Spinal cord (tissue), 10 donors: ENCODE results near the gene SLCO3A1. TPM values are rescaled to one million over a fixed set of nuclear protein-coding genes. Genes with fewer than 3 reads are reported as not detected.

Experiments
- DNase-seq, 6 donors: peaks; one replicate each; pipeline versions ENCODE4 v3.0.0 to v3.0.0-alpha.2; 2013 to 2015; ENCODE audit warnings: low spot score in 6 of 6, low read depth in 4 of 6
- H3K27ac ChIP-seq: one replicate; pipeline ENCODE4 v1.5.1; 2013; ENCODE audit warnings: low read depth, low read length, control low read depth
- H3K27me3 ChIP-seq: one replicate; pipeline ENCODE4 v1.6.1; 2013; ENCODE audit warnings: low read length; ENCODE audit not compliant: control insufficient read depth, insufficient read depth
- H3K36me3 ChIP-seq: one replicate; pipeline ENCODE4 v1.6.1; 2013; ENCODE audit warnings: low read length; ENCODE audit not compliant: control insufficient read depth, insufficient read depth
- H3K4me1 ChIP-seq: one replicate; pipeline ENCODE4 v1.6.1; 2013; ENCODE audit warnings: low read length; ENCODE audit not compliant: control insufficient read depth, insufficient read depth
- H3K4me3 ChIP-seq: one replicate; pipeline ENCODE4 v1.5.1; 2013; ENCODE audit warnings: low read depth, low read length, control low read depth
- H3K9me3 ChIP-seq: one replicate; pipeline ENCODE4 v1.6.1; 2013; ENCODE audit warnings: low read length; ENCODE audit not compliant: control insufficient read depth, insufficient read depth
- WGBS: methylation state at CpG from one replicate; pipeline ENCODE4 v1.1.5; 2013; ENCODE audit warnings: missing lambda C conversion rate; ENCODE audit not compliant: insufficient coverage; 5-methylcytosine and 5-hydroxymethylcytosine counted together
- polyA plus RNA-seq, 2 donors: library from polyadenylated mRNA; unstranded; fragments of 120-200 nt; gene quantifications; one replicate each; pipeline ENCODE4 v1.2.1, GENCODE V29; 2013; ENCODE audit not compliant: insufficient read length in 2 of 2
- total RNA-seq, 2 donors: library from RNA; depleted of rRNA in 1 of 2; stranded (reverse); fragments of 120-200 nt in 1 of 2; fragments of >200 nt in 1 of 2; gene quantifications; one replicate each; pipeline versions ENCODE4 v1.2.3 to v1.2.4, GENCODE V29; 2013 to 2014
- donor health status: healthy.

The SLCO3A1 gene
- total and polyA plus RNA-seq, 4 donors: 4.6 to 22.2 (median 13.0) TPM

- Histone ChIP-seq H3K27ac (no peak overlapping the region), H3K4me1 (peaks cover 11% of the 10 kb centered on the region)
Observed at GRCh38 chr15:91885714-91886270, 32.3 kb downstream of the SLCO3A1 start.

GRCh38 chr15:91886878-91887277 is 33.4 kb downstream of the SLCO3A1 start:
- Histone ChIP-seq H3K9me3 (no peaks in the 10 kb centered on the region), H3K4me3 (no peak overlapping the region), H3K4me1 (peaks cover 11% of the 10 kb centered on the region), H3K36me3 (no peaks in the 10 kb centered on the region), H3K27me3 (no peaks in the 10 kb centered on the region), H3K27ac (no peak overlapping the region)
- 43% methylated on average over 3 of the region's 3 CpGs for WGBS
- DNase-seq: no peak

More at GRCh38 chr15:91885714-91886270, 32.3 kb downstream of the SLCO3A1 start:
- no peaks in the 10 kb centered on the region for H3K9me3 ChIP-seq
- H3K36me3 ChIP-seq: no peaks in the 10 kb centered on the region
- H3K27me3 ChIP-seq: no peaks in the 10 kb centered on the region
- H3K4me3 ChIP-seq: no peak overlapping the region
- no peak for DNase-seq
- WGBS: 93% methylated on average over 3 of the region's 7 CpGs

GRCh38 chr15:91887321-91887720 is 33.8 kb downstream of the SLCO3A1 start:
- H3K4me1 ChIP-seq: peaks cover 11% of the 10 kb centered on the region
- peak in 1 of 6 donors; percentile 38 for DNase-seq
- 64% methylated on average over 5 of the region's 6 CpGs for WGBS
- no peaks in the 10 kb centered on the region for H3K27me3 ChIP-seq
- no peak overlapping the region for H3K4me3 ChIP-seq
- no peaks in the 10 kb centered on the region for H3K36me3 ChIP-seq
- no peaks in the 10 kb centered on the region for H3K9me3 ChIP-seq
- no peak overlapping the region for H3K27ac ChIP-seq

DNA sequence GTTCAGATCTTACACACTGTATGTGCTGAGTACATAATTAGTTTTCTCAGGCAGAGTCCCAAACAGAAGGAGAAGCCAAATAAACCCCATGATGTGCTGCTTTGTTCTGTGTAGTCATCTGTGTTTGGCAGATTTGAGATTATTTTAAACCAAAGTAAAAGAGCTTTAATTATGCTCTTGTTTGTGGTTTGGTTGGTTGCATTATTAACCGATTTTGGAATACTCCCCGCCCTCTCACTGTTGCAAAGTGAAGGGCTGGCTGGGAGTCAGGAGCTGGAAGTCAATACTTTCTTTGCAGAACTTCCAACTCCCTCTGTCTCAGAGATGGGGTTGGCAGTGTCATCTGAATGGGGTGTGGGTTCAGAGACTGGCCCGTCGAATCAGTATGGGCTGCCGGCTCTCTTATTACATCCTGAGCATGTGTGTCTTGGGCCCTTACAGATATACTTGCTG is 34.4 kb downstream of the SLCO3A1 start:
- no peak overlapping the region for H3K27ac ChIP-seq
- H3K4me3 ChIP-seq: no peak overlapping the region
- no peaks in the 10 kb centered on the region for H3K36me3 ChIP-seq
- DNase-seq: peak in 1 of 6 donors; percentile 63
- WGBS: 39% methylated on average over 5 of the region's 5 CpGs
- H3K27me3 ChIP-seq: no peaks in the 10 kb centered on the region
- peaks cover 11% of the 10 kb centered on the region for H3K4me1 ChIP-seq
- no peaks in the 10 kb centered on the region for H3K9me3 ChIP-seq

GRCh38 chr15:91889111-91889815 is 35.8 kb downstream of the SLCO3A1 start:
- Histone ChIP-seq H3K4me1 (peaks cover 8% of the 10 kb centered on the region), H3K36me3 (no peaks in the 10 kb centered on the region), H3K4me3 (no peak overlapping the region), H3K9me3 (no peaks in the 10 kb centered on the region), H3K27me3 (no peaks in the 10 kb centered on the region), H3K27ac (no peak overlapping the region)
- DNase-seq: no peak
- WGBS: 80% methylated on average over 1 of the region's 2 CpGs

DNA sequence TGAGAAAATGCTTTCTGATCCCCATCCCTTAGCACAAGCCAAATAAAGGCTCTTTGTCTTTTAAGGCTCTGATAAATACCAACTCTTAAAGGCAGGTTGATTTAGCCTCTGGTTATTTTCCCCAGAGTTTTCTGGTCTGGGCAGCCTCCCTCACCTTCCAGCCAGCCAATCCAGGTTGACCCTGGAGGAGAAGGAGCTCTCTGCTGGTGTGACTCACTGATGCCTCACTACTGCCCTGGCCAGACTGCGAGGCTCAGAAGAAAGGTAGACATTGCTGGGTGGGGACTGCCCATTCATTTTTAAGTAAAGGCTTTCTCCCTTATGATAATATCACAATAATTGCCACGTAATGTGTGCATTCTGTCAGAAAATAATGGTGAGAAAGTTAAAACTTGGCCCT is 37.1 kb downstream of the SLCO3A1 start:
- H3K36me3 ChIP-seq: no peaks in the 10 kb centered on the region
- WGBS: no CpG with 5 or more reads among the region's 2 CpGs
- H3K4me3 ChIP-seq: no peak overlapping the region
- H3K27me3 ChIP-seq: no peaks in the 10 kb centered on the region
- no peaks in the 10 kb centered on the region for H3K9me3 ChIP-seq
- H3K4me1 ChIP-seq: peaks cover 8% of the 10 kb centered on the region
- DNase-seq: no peak
- no peak overlapping the region for H3K27ac ChIP-seq

DNA sequence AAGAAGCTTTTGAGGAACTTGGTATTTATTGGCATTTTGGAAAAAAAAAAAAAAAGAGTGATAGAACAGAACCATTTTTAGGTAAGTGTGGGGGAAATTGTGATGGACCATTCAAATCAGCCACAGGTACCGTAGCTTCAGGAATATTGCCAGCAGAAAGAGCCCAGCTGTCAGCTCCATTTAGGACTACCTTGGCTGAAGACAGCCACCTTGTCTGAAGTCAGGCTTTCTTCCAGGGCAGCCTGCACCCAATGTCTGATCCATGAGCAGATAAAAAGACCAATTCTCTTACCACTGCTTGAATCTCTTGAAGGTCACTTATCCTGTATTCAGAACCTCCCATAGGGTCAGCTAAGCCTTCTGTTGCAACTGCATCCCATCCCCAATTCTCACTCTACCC is 37.6 kb downstream of the SLCO3A1 start:
- Histone ChIP-seq H3K27ac (no peak overlapping the region), H3K4me3 (no peak overlapping the region), H3K4me1 (peaks cover 8% of the 10 kb centered on the region), H3K27me3 (no peaks in the 10 kb centered on the region), H3K9me3 (no peaks in the 10 kb centered on the region), H3K36me3 (no peaks in the 10 kb centered on the region)
- WGBS: 100% methylated on average over 1 of the region's 1 CpG
- DNase-seq: no peak

- Histone ChIP-seq H3K4me3 (no peak overlapping the region), H3K27me3 (no peaks in the 10 kb centered on the region), H3K4me1 (peaks cover 7% of the 10 kb centered on the region), H3K9me3 (no peaks in the 10 kb centered on the region), H3K36me3 (no peaks in the 10 kb centered on the region), H3K27ac (no peak overlapping the region)
- peak in 1 of 6 donors; percentile 62 for DNase-seq
- WGBS: 83% methylated on average over 1 of the region's 5 CpGs
Observed at GRCh38 chr15:91891788-91892345, 38.4 kb downstream of the SLCO3A1 start.

DNA sequence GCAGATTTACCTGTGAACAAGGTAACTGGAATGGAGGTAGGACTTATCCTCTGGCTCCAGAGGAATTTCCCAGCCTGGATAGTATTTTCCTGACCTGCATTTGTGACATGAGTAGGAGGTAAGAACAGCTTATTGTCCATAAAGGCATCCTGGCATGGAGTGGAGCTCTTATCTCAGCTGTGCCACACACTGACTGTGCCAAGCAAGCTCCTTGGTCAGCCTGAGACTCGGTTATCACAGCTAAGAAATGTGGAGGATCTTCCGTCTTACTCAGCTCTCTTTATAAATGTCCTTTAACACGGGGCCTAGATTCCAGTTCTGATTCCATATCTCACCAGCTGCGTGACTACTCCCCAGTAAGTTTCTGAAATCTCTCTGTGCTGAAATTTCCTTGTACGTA is 38.9 kb downstream of the SLCO3A1 start:
- peaks cover 1% of the 10 kb centered on the region for H3K4me1 ChIP-seq
- H3K27ac ChIP-seq: no peak overlapping the region
- H3K36me3 ChIP-seq: no peaks in the 10 kb centered on the region
- no peaks in the 10 kb centered on the region for H3K9me3 ChIP-seq
- DNase-seq: no peak
- 75% methylated on average over 1 of the region's 5 CpGs for WGBS
- H3K27me3 ChIP-seq: no peaks in the 10 kb centered on the region
- no peak overlapping the region for H3K4me3 ChIP-seq

DNA sequence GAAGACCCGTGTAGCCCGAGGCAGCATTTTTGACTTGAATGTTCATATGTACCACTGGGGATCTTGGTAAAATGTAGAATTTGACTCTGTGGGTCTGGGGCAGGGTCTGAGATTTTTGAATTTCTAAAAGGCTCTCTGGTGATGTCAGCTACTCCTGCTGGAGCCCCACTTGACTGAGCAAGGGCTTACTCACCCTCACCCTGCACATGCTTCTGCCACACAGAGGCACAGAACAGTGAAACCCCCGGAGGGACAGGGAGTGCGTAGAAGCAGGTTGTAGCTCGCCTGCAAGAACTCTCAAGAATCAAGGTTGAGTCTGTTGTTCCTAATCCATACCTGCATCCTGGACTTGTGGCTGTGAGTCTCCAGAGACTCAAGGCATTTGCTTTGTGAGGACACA is 41.1 kb downstream of the SLCO3A1 start:
- Histone ChIP-seq H3K36me3 (no peaks in the 10 kb centered on the region), H3K27ac (no peak overlapping the region), H3K9me3 (no peaks in the 10 kb centered on the region), H3K4me3 (no peak overlapping the region), H3K4me1 (no peaks in the 10 kb centered on the region), H3K27me3 (no peaks in the 10 kb centered on the region)
- DNase-seq: no peak
- 83% methylated on average over 5 of the region's 5 CpGs for WGBS
